ENCODE data around the gene NEK9. TPM values are rescaled to one million over a fixed set of nuclear protein-coding genes. Genes with fewer than 3 reads are reported as not detected.
A peak's percentile ranks its signal among the peaks of the same experiment; 100 is the strongest.

Gene NEK9
- total RNA-seq, 1 donor from 2014 or later: 97.7 TPM

DNA sequence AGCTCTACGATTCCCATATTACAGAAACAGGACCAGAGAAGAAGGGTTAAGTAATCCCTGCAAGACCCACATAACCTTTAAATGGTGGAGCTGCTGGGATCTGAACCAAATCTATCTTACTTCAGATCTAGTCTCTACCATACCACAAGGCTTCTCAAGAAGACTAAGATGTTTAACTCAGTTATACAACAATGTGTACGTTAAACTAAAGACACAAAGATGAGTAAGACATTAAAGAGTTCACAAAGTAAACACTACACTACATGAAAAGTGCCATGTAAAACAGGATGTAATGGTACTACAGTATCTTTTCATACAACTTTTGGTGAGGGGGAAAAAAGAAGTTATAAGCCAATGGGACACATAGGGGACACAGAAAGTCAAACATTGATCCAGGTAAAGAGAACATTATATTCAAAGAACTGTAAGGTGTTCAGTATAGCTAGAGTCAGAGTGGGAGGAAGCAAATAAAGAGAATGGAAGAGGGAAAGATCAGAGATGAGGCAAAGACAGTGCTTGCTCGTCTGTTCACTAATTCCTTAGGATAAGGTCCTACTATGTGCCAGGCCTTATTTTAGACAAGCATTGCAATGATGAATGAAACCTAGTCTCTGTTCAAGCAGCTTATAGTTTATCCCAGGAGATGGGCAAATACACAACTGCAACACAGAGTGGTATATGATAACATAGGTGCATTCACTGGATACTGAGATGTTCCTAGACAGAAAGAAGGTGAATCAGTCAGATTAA, 41.9 kb upstream of the NEK9 start:
- DNase-seq: no peak
- H3K9me3 ChIP-seq: no peaks in the 10 kb centered on the region
- TF ChIP-seq, protein P1, sequence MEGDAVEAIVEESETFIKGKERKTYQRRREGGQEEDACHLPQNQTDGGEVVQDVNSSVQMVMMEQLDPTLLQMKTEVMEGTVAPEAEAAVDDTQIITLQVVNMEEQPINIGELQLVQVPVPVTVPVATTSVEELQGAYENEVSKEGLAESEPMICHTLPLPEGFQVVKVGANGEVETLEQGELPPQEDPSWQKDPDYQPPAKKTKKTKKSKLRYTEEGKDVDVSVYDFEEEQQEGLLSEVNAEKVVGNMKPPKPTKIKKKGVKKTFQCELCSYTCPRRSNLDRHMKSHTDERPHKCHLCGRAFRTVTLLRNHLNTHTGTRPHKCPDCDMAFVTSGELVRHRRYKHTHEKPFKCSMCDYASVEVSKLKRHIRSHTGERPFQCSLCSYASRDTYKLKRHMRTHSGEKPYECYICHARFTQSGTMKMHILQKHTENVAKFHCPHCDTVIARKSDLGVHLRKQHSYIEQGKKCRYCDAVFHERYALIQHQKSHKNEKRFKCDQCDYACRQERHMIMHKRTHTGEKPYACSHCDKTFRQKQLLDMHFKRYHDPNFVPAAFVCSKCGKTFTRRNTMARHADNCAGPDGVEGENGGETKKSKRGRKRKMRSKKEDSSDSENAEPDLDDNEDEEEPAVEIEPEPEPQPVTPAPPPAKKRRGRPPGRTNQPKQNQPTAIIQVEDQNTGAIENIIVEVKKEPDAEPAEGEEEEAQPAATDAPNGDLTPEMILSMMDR (IDR thresholded peaks at IDR 0.05): no peak
- no peaks in the 10 kb centered on the region for H3K27me3 ChIP-seq (ENCODE audit: low read depth)
- H3K4me3 ChIP-seq: no peak overlapping the region
- no peak overlapping the region for H3K27ac ChIP-seq
- no peak for ATAC-seq
- no peaks in the 10 kb centered on the region for H3K36me3 ChIP-seq
- intact Hi-C loops (cut with DNase I): no loop called here
- H3K4me1 ChIP-seq: peaks cover 56% of the 10 kb centered on the region

GRCh38 chr14:75167325-75167724, 40.5 kb upstream of the NEK9 start:
- no peaks in the 10 kb centered on the region for H3K9me3 ChIP-seq
- no peak overlapping the region for H3K27ac ChIP-seq
- H3K27me3 ChIP-seq (ENCODE audit: low read depth): no peaks in the 10 kb centered on the region
- DNase-seq: no peak
- H3K4me3 ChIP-seq: no peak overlapping the region
- intact Hi-C loops (cut with DNase I): no loop called here
- peaks cover 5% of the 10 kb centered on the region for H3K36me3 ChIP-seq
- peaks cover 49% of the 10 kb centered on the region for H3K4me1 ChIP-seq
- ATAC-seq: peak; percentile 30 to 47
- TF ChIP-seq, protein P1 (IDR thresholded peaks at IDR 0.05): no peak

DNA sequence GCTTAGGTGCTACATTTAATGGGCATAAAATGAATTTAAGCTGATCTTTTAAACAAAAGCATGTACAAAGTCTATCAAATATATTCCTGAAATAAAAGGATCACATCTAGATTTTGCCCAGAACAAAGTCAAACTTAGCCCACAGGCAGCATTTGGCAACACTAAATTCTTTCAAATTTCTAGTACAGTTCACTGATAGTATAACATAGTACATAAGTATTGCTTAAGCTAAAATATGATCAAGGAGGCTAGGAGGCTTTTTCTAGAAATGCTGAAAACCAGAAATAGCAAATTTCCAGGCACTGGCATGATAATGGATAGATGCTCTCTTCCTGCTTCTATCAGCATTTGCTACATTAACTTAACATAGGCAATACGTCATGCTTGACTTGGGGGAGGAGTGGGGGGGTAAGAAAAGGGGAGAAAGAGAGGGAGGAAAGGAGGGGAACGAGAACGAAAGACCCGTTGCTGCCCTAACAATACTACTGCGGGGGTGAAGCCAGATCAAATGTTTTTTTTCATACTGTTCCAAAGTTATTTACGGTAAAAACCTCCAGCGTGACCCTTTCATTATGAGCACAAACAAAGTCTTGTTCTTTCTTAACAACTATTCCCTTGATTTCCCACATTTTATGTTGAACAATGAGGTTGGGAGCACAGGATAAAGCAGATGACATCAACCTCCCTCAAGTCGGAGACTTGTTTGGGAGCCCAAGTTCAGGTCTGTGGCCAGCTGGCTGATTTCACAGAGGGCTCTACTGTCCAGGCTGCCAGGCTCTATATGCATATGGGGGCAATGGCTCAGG, 38.9 kb upstream of the NEK9 start:
- DNase-seq (no peak), ATAC-seq (no peak)
- H3K4me3 ChIP-seq: no peak overlapping the region
- no peak overlapping the region for H3K27ac ChIP-seq
- H3K27me3 ChIP-seq (ENCODE audit: low read depth): no peaks in the 10 kb centered on the region
- peaks cover 52% of the 10 kb centered on the region for H3K4me1 ChIP-seq
- TF ChIP-seq, protein P1 (IDR thresholded peaks at IDR 0.05): no peak
- H3K9me3 ChIP-seq: no peaks in the 10 kb centered on the region
- intact Hi-C loops (cut with DNase I): no loop called here
- H3K36me3 ChIP-seq: peaks cover 5% of the 10 kb centered on the region

- ATAC-seq (no peak), DNase-seq (no peak)
- peaks cover 5% of the 10 kb centered on the region for H3K36me3 ChIP-seq
- H3K27me3 ChIP-seq (ENCODE audit: low read depth): no peaks in the 10 kb centered on the region
- no peaks in the 10 kb centered on the region for H3K9me3 ChIP-seq
- H3K27ac ChIP-seq: no peak overlapping the region
- H3K4me1 ChIP-seq: peaks cover 60% of the 10 kb centered on the region
- intact Hi-C loops (cut with DNase I): no loop called here
- TF ChIP-seq, protein P1 (IDR thresholded peaks at IDR 0.05): no peak
- H3K4me3 ChIP-seq: no peak overlapping the region
These were observed 38.0 kb upstream of the NEK9 start for GRCh38 chr14:75164809-75165208.

DNA sequence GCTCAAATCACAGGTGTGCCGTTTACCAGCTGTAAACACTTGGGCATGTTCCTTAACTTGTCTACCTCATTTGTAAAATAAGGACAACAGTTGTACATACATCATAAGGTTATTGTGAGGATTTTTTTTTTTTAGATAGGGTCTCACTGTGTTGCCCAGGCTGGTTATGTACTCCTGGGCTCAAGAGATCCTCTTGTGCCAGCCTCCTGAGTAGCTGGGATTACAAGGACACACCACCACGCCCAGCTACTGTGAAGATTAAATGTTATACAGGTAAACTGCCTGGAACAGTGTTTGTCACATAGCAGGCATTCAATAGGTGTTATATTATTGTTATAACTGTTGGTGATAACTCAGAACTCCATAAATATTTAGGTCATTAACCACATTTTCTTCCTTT, 36.8 kb upstream of the NEK9 start:
- no peak for ATAC-seq
- Histone ChIP-seq H3K27ac (no peak overlapping the region), H3K36me3 (peaks cover 5% of the 10 kb centered on the region), H3K9me3 (no peaks in the 10 kb centered on the region), H3K27me3 (ENCODE audit: low read depth) (no peaks in the 10 kb centered on the region), H3K4me1 (peaks cover 59% of the 10 kb centered on the region), H3K4me3 (no peak overlapping the region)
- DNase-seq: no peak
- TF ChIP-seq, protein P1 (IDR thresholded peaks at IDR 0.05): no peak
- intact Hi-C loops (cut with DNase I): no loop called here
